K562 (cell line): ENCODE measurements around the gene CDC6. TPM values are rescaled to one million over a fixed set of nuclear protein-coding genes. Genes with fewer than 3 reads are reported as not detected.

ENCODE experiments used
- ATAC-seq: fragments of 200-7000 bp; cut with Tn5 transposase; 3 replicates; pipeline ENCODE4 v1.9.1; 2020; ENCODE audit warnings: moderate library complexity
- BruUV-seq: library from RNA; stranded (reverse); fragments of 400-500 nt; replicated peaks from 2 replicates; lab custom pipeline; 2021; lab: Mats Ljungman, UMichigan
- CTCF ChIA-PET: fragments of 300-600 bp; formaldehyde crosslinking; extraction: SDS; loops from one replicate; lab custom pipeline; 2021; ENCODE audit warnings: low intra/inter-chr PET ratio; lab: Yijun Ruan, JAX
- POLR2A ChIA-PET: fragments of 300-600, 350-650 bp; sonication (Branson Sonifier 250); formaldehyde crosslinking; extraction: SDS; loops from one replicate; lab custom pipeline; 2021; ENCODE audit warnings: antibody characterized with exemption, inconsistent platforms; lab: Yijun Ruan, JAX
- DNase-seq, 4 experiments: peaks; one replicate each; pipeline versions ENCODE4 v3.0.0 to v3.0.0-alpha.2; 2011 to 2018; ENCODE audit warnings: low spot score in 3 of 4, mixed read lengths in 3 of 4; ENCODE audit errors: extremely low read depth in 1 of 4
- FAIRE-seq: peaks from 2 replicates; lab custom pipeline; 2011; peaks lifted over from hg19 to GRCh38; lab: Jason Lieb, UNC
- H2AFZ ChIP-seq: 2 replicates; pipeline ENCODE4 v1.6.0; 2011; ENCODE audit warnings: low read depth, low read length, control low read depth, inconsistent platforms
- H3K27ac ChIP-seq: fragments of 200-600 bp; 3 replicates; pipeline ENCODE4 v1.8.0; 2011; ENCODE audit warnings: low read depth, mild to moderate bottlenecking, control low read depth, inconsistent platforms, low read length, moderate library complexity, mixed read lengths; ENCODE audit errors: extremely low read depth
- H3K27me3 ChIP-seq, 2 experiments: fragments of 300-600 bp in 1 of 2; 2 replicates in 1 of 2; 3 replicates in 1 of 2; pipeline versions ENCODE4 v1.6.0 to v1.8.0; 2011; ENCODE audit warnings: inconsistent platforms in 2 of 2, low read length in 2 of 2, mild to moderate bottlenecking in 1 of 2, mixed read lengths in 1 of 2, moderate library complexity in 1 of 2; ENCODE audit not compliant: control insufficient read depth in 2 of 2, insufficient read depth in 2 of 2
- H3K36me3 ChIP-seq: fragments of 300-600 bp; 3 replicates; pipeline ENCODE4 v1.8.0; 2011; ENCODE audit warnings: mild to moderate bottlenecking, low read length, inconsistent platforms; ENCODE audit not compliant: control insufficient read depth, insufficient read depth
- H3K4me1 ChIP-seq, 2 experiments: fragments of 200-600 bp in 1 of 2; replicated peaks in 1 of 2; 2 replicates in 1 of 2; 3 replicates in 1 of 2; pipeline versions ENCODE4 v1.5.1 to v1.8.0; 2011; ENCODE audit warnings: inconsistent platforms in 2 of 2, low read length in 2 of 2, mild to moderate bottlenecking in 1 of 2, mixed read lengths in 1 of 2, moderate library complexity in 1 of 2; ENCODE audit not compliant: control insufficient read depth in 2 of 2, insufficient read depth in 2 of 2
- H3K4me2 ChIP-seq: 2 replicates; pipeline ENCODE4 v1.6.1; 2011; ENCODE audit warnings: low read length, control low read depth, inconsistent platforms, mixed read lengths; ENCODE audit not compliant: insufficient read depth
- H3K4me3 ChIP-seq: fragments of 200-600 bp; sonication (generic), shearing (Covaris generic); 2 replicates; pipeline ENCODE4 v1.5.1; 2016; ENCODE audit warnings: control low read depth, inconsistent platforms
- H3K79me2 ChIP-seq: fragments of 200-600 bp; 3 replicates; pipeline ENCODE4 v1.8.0; 2011; ENCODE audit warnings: low read length, inconsistent platforms; ENCODE audit not compliant: control insufficient read depth, insufficient read depth
- H3K9ac ChIP-seq, 2 experiments: 2 replicates each; pipeline versions ENCODE4 v1.6.0 to v1.6.1; 2011; ENCODE audit warnings: low read depth in 2 of 2, low read length in 2 of 2, control low read depth in 1 of 2, inconsistent platforms in 1 of 2, mild to moderate bottlenecking in 1 of 2, mixed read lengths in 1 of 2; ENCODE audit not compliant: insufficient read depth in 1 of 2
- H3K9me1 ChIP-seq: one replicate; pipeline ENCODE4 v1.6.0; 2011; ENCODE audit warnings: inconsistent platforms, mild to moderate bottlenecking, low read length, moderate library complexity; ENCODE audit not compliant: control insufficient read depth, insufficient read depth
- H3K9me3 ChIP-seq: replicated peaks from 2 replicates; pipeline ENCODE4 v1.5.1; 2011; ENCODE audit warnings: low read depth, low read length, inconsistent platforms; ENCODE audit not compliant: control insufficient read depth, insufficient read depth
- H4K20me1 ChIP-seq: replicated peaks from 2 replicates; pipeline ENCODE4 v1.6.1; 2011; ENCODE audit warnings: low read length, inconsistent platforms, mixed read lengths; ENCODE audit not compliant: control insufficient read depth, insufficient read depth
- ADNP ChIP-seq: fragments of 200-800 bp; sonication (Bioruptor generic); IDR thresholded peaks from 2 replicates; pipeline ENCODE4 v1.6.1; 2016; ENCODE audit warnings: missing genetic modification characterization, missing compliant biosample characterization
- CREB3L1 ChIP-seq: fragments of 450-650 bp; IDR thresholded peaks from 2 replicates; pipeline ENCODE4 v1.6.1; 2014; ENCODE audit warnings: low read depth, mild to moderate bottlenecking, moderate library complexity, borderline replicate concordance
- DDX20 ChIP-seq: fragments of 450-650 bp; IDR thresholded peaks from 2 replicates; pipeline ENCODE4 v1.6.1; 2016; ENCODE audit warnings: missing genetic modification characterization, low read depth, mild to moderate bottlenecking, missing compliant biosample characterization, moderate library complexity
- FIP1L1 ChIP-seq: fragments of 200-400 bp; formaldehyde crosslinking; IDR thresholded peaks from 2 replicates; pipeline ENCODE4 v1.6.1; 2018; ENCODE audit warnings: mild to moderate bottlenecking, low read depth, low read length; ENCODE audit not compliant: poor library complexity, severe bottlenecking
- FOXJ3 ChIP-seq: sonication (generic); formaldehyde crosslinking; IDR thresholded peaks from 2 replicates; pipeline ENCODE4 v1.4.0; 2020; ENCODE audit warnings: mild to moderate bottlenecking, missing genetic modification reagents
- HDAC1 ChIP-seq, 2 experiments: fragments of 450-650 bp; IDR thresholded peaks; 2 replicates each; pipeline ENCODE4 v1.6.1; 2016 to 2017; ENCODE audit warnings: inconsistent platforms in 1 of 2, mild to moderate bottlenecking in 1 of 2, moderate library complexity in 1 of 2
- KAT8 ChIP-seq: fragments of 450-650 bp; IDR thresholded peaks from 2 replicates; pipeline ENCODE4 v1.6.1; 2016; ENCODE audit warnings: low read depth, mild to moderate bottlenecking
- MYC ChIP-seq, 2 experiments: fragments of 250-450 bp in 1 of 2; sonication (Bioruptor Pico) in 1 of 2; IDR thresholded peaks; 2 replicates each; pipeline versions ENCODE4 v1.5.1 to v1.6.1; 2012 to 2021; ENCODE audit warnings: low read depth in 2 of 2, borderline replicate concordance in 1 of 2, improper control_type of control experiment in 1 of 2, low read length in 1 of 2, mild to moderate bottlenecking in 1 of 2, moderate library complexity in 1 of 2
- PATZ1 ChIP-seq: fragments of 250-450 bp; sonication (Bioruptor Pico); IDR thresholded peaks from 2 replicates; pipeline ENCODE4 v1.5.0; 2020; ENCODE audit warnings: mild to moderate bottlenecking, borderline replicate concordance
- RCOR1 ChIP-seq, 2 experiments: IDR thresholded peaks; 2 replicates each; pipeline ENCODE4 v1.6.1; 2012; ENCODE audit warnings: low read depth in 2 of 2, low read length in 2 of 2, borderline replicate concordance in 1 of 2, improper control_type of control experiment in 1 of 2
- TFAP4 ChIP-seq: sonication (generic); formaldehyde crosslinking; IDR thresholded peaks from 2 replicates; pipeline ENCODE4 v1.8.0; 2022; ENCODE audit warnings: missing genetic modification reagents, mild to moderate bottlenecking, moderate library complexity, borderline replicate concordance
- ZFP30 ChIP-seq: fragments of 250-450 bp; sonication (Bioruptor Pico); IDR thresholded peaks from 2 replicates; pipeline ENCODE4 v1.8.0; 2022; ENCODE audit warnings: moderate library complexity, mild to moderate bottlenecking, inconsistent platforms, borderline replicate concordance
- ZNF212 ChIP-seq: fragments of 450-650 bp; formaldehyde crosslinking; IDR thresholded peaks from 2 replicates; pipeline ENCODE4 v1.4.0; 2020; ENCODE audit warnings: mild to moderate bottlenecking
- ZNF217 ChIP-seq: sonication (generic); formaldehyde crosslinking; IDR thresholded peaks from 2 replicates; pipeline ENCODE4 v1.8.0; 2022; ENCODE audit warnings: mild to moderate bottlenecking, missing genetic modification reagents
- ZNF263 ChIP-seq: sonication (generic); formaldehyde crosslinking; IDR thresholded peaks from 2 replicates; pipeline ENCODE4 v1.8.0; 2022; ENCODE audit warnings: mild to moderate bottlenecking, missing genetic modification reagents, borderline replicate concordance
- ZNF316 ChIP-seq: fragments of 450-650 bp; IDR thresholded peaks from 2 replicates; pipeline ENCODE4 v1.6.1; 2016
- ZNF785 ChIP-seq: fragments of 250-450 bp; sonication (Bioruptor Pico); IDR thresholded peaks from 2 replicates; pipeline ENCODE4 v1.4.0; 2020; ENCODE audit warnings: mild to moderate bottlenecking
- ZNF79 ChIP-seq: fragments of 250-450 bp; sonication (Bioruptor Pico); IDR thresholded peaks from 2 replicates; pipeline ENCODE4 v1.4.0; 2020; ENCODE audit warnings: low read depth, mild to moderate bottlenecking, moderate library complexity
- ZZZ3 ChIP-seq: fragments of 450-650 bp; IDR thresholded peaks from 2 replicates; pipeline ENCODE4 v1.6.1; 2016; ENCODE audit warnings: antibody characterized with exemption, mild to moderate bottlenecking, moderate library complexity
- WGBS: fragments of 100-300 bp; shearing (Covaris generic); methylation state at CpG from one replicate; pipeline ENCODE4 v1.1.6; 2016; ENCODE audit warnings: low coverage, mixed read lengths; ENCODE audit not compliant: insufficient coverage; ENCODE audit errors: missing lambda C conversion rate; 5-methylcytosine and 5-hydroxymethylcytosine counted together
- in situ Hi-C: fragments of 300-500 bp; cut with MboI; formaldehyde crosslinking; loops from 4 replicates; pipeline ENCODE4 v1.15.0; 2018; ENCODE audit warnings: inconsistent platforms, mixed read lengths
- intact Hi-C: fragments of 100-400 bp; cut with micrococcal nuclease; formaldehyde crosslinking; loops from 2 replicates; pipeline ENCODE4 v1.14.2; 2022
- polyA plus RNA-seq, 8 experiments: library from polyadenylated mRNA; depleted of rRNA in 4 of 8; stranded (reverse) in 5 of 8; unstranded in 3 of 8; fragments of >200 nt; fragmentation: Nextera tagmentation in 2 of 8; fragmentation: Illumina TruSeq in 1 of 8; extraction: Ambion mirVana in 2 of 8; extraction: Trizol in 1 of 8; gene quantifications; 2 replicates each; pipeline versions ENCODE4 v1.2.1 to v1.2.3, GENCODE V29; 2011 to 2014; ENCODE audit warnings: inconsistent platforms in 1 of 8, missing spikeins in 1 of 8
- total RNA-seq, 7 experiments: library from RNA; depleted of rRNA in 6 of 7; stranded (reverse); fragments of >200 nt in 6 of 7; fragmentation: Illumina TruSeq in 2 of 7; extraction: Trizol in 2 of 7; gene quantifications; 2 replicates each; pipeline versions ENCODE4 v1.2.1 to v1.2.3, GENCODE V29; 2011 to 2021; ENCODE audit warnings: low replicate concordance in 1 of 7

The CDC6 gene
- total and polyA plus RNA-seq, 9 of the 15 experiments (the other 6 are each of a cell fraction or from before 2014, with no cell fraction given): 29.6 to 141 (median 106) TPM

- TF ChIP-seq ADNP (tag): no peak
- TF ChIP-seq ZNF785 (CRISPR knock-in tag): no peak
- TF ChIP-seq ZNF316: no peak
- TF ChIP-seq CREB3L1: no peak
- TF ChIP-seq DDX20 (tag): no peak
- TF ChIP-seq ZNF79: no peak
- no peak for TF ChIP-seq ZNF263 (CRISPR knock-in tag)
- no peak for TF ChIP-seq TFAP4 (CRISPR knock-in tag)
- no peak for TF ChIP-seq RCOR1 (IDR thresholded peaks at IDR 0.05; ENCODE audit: borderline replicate concordance in 1 of 2, low read depth in 2 of 2, low read length in 2 of 2)
- TF ChIP-seq KAT8: no peak
- no peak for TF ChIP-seq MYC (IDR thresholded peaks at IDR 0.05; ENCODE audit: low read depth, low read length)
- no peak for TF ChIP-seq MYC (CRISPR knock-in tag; IDR thresholded peaks at IDR 0.05; ENCODE audit: borderline replicate concordance, low read depth)
- TF ChIP-seq HDAC1 (IDR thresholded peaks at IDR 0.05): no peak
- no peak for TF ChIP-seq PATZ1
- TF ChIP-seq ZNF217 (CRISPR knock-in tag): no peak
- TF ChIP-seq ZZZ3: no peak
- TF ChIP-seq FOXJ3: no peak
- no peak for TF ChIP-seq FIP1L1
- TF ChIP-seq ZNF212 (CRISPR knock-in tag): no peak
- no peak for TF ChIP-seq ZFP30 (CRISPR knock-in tag)
- Histone ChIP-seq H3K27me3 (no peaks in the 10 kb centered on the region), H3K4me3 (no peak overlapping the region), H3K79me2 (peaks cover 59% of the 10 kb centered on the region), H2AFZ (no peak overlapping the region), H3K36me3 (peaks cover 24% of the 10 kb centered on the region; the same call in 1 of the 3 replicates), H3K9me1 (no peaks in the 10 kb centered on the region), H3K9ac (no peak overlapping the region), H3K27ac (no peak overlapping the region), H3K9me3 (no peaks in the 10 kb centered on the region), H4K20me1 (peaks cover 7% of the 10 kb centered on the region), H3K4me1 (peaks cover 9 to 53% of the 10 kb centered on the region in 2 experiments), H3K4me2 (no peak overlapping the region)
- WGBS: 84% methylated on average over 2 of the region's 2 CpGs
- ChIA-PET CTCF (no interaction called here), POLR2A (interaction anchor here (0.6 to 1.6 kb wide), 4 partner anchors 10 to 439 kb away, joined by 3 to 7 read pairs (median 4); no protein-coding TSS in a partner anchor)
- no TSS peak for BruUV-seq
- ATAC-seq (no peak), FAIRE-seq (no peak), DNase-seq (no peak)
- intact Hi-C loops: no loop called here
- in situ Hi-C loops: no loop called here
These were observed 40.7 kb downstream of the CDC6 start for GRCh38 chr17:40328386-40328766.
